Stimulated activated CD8-positive, alpha-beta memory T cell treated with anti-CD3 and anti-CD28 coated beads, Interleukin-4, amount 100 ng/mL, for 48 hours (primary cell): ENCODE data around the gene CACNA1F.

ENCODE experiments used
- DNase-seq: peaks from one replicate; pipeline ENCODE4 v3.0.0-alpha.2; 2020

Gene CACNA1F

GRCh38 chrX:49172280-49172780 lies 60.8 kb downstream of the CACNA1F start:
- DNase-seq, result peak; percentile 79

GRCh38 chrX:49171752-49172279 lies 61.3 kb downstream of the CACNA1F start, which contains the start of gene PLP2:
Gene PLP2 (plus strand): TSS chrX:49171898. CDS start chrX:49172001, 103 bp downstream.
- peak; percentile 82 for DNase-seq

- DNase-seq, result no peak
These were observed 65.4 kb downstream of the CACNA1F start for GRCh38 chrX:49167740-49168108.

GRCh38 chrX:49166914-49167739 lies 66.0 kb downstream of the CACNA1F start:
- peak; percentile 75 for DNase-seq

GRCh38 chrX:49165901-49166881 lies 66.9 kb downstream of the CACNA1F start:
- DNase-seq, result peak; percentile 79

- DNase-seq, result no peak
These were observed 68.4 kb downstream of the CACNA1F start for GRCh38 chrX:49164589-49165360.

- peak; percentile 81 for DNase-seq
These were observed 69.4 kb downstream of the CACNA1F start for GRCh38 chrX:49163555-49164419.

- no peak for DNase-seq
These were observed 70.5 kb downstream of the CACNA1F start, which contains the start of gene MAGIX for GRCh38 chrX:49162620-49163019. Gene MAGIX (plus strand): TSS chrX:49162758. CDS start chrX:49162890, 132 bp downstream.

- DNase-seq, result no peak
These were observed 71.5 kb downstream of the CACNA1F start for GRCh38 chrX:49161632-49162031.

- DNase-seq, result no peak
These were observed 72.2 kb downstream of the CACNA1F start for GRCh38 chrX:49160908-49161307.

GRCh38 chrX:49157194-49157593 lies 75.9 kb downstream of the CACNA1F start:
- DNase-seq, result no peak

GRCh38 chrX:49155900-49156837 lies 77.0 kb downstream of the CACNA1F start:
- peak; percentile 88 for DNase-seq

GRCh38 chrX:49155243-49155899 lies 77.8 kb downstream of the CACNA1F start:
- peak; percentile 43 for DNase-seq
